Sigmoid colon (tissue), 4 donors: Measurements from ENCODE around the gene JDP2.

ENCODE experiments used
- CTCF ChIP-seq, 4 experiments: fragments of 450-650 bp in 3 of 4; fragments of 200-600 bp in 1 of 4; IDR thresholded peaks; one replicate each; pipeline ENCODE4 v1.5.1; 2016 to 2019; ENCODE audit warnings: antibody characterized with exemption in 4 of 4, mild to moderate bottlenecking in 3 of 4, moderate library complexity in 2 of 4
- EP300 ChIP-seq, 4 donors: sonication (generic); formaldehyde crosslinking; IDR thresholded peaks; one replicate each; pipeline ENCODE4 v1.6.1; 2017; ENCODE audit warnings: antibody characterized with exemption in 4 of 4
- POLR2A ChIP-seq, 2 donors: fragments of 450-650 bp; IDR thresholded peaks; one replicate each; pipeline ENCODE4 v1.6.1; 2016; ENCODE audit warnings: antibody characterized with exemption in 2 of 2, mild to moderate bottlenecking in 2 of 2, moderate library complexity in 2 of 2
- POLR2AphosphoS5 ChIP-seq, 4 donors: sonication (generic); formaldehyde crosslinking; IDR thresholded peaks; one replicate each; pipeline ENCODE4 v1.6.1; 2017; ENCODE audit warnings: antibody characterized with exemption in 4 of 4

- TF ChIP-seq CTCF (IDR thresholded peaks at IDR 0.05) (no peak), POLR2AphosphoS5 (IDR thresholded peaks at IDR 0.05) (no peak), POLR2A (IDR thresholded peaks at IDR 0.05) (no peak), EP300 (IDR thresholded peaks at IDR 0.05) (no peak)
These were observed 10.1 kb upstream of the JDP2 start for GRCh38 chr14:75417674-75418073.
